GM10248 (cell line): ENCODE results near the gene RAMP1.
A peak's percentile ranks its signal among the peaks of the same experiment; 100 is the strongest.

Source experiments
- CTCF ChIA-PET: fragments of 300-600 bp; sonication (Branson Sonifier 250); formaldehyde crosslinking; extraction: SDS; loops from one replicate; lab custom pipeline; 2021; ENCODE audit warnings: antibody characterized with exemption; lab: Yijun Ruan, JAX
- POLR2A ChIA-PET: fragments of 350-650 bp; sonication (Branson Sonifier 250); formaldehyde crosslinking; extraction: SDS; loops from one replicate; lab custom pipeline; 2020; ENCODE audit warnings: antibody characterized with exemption; lab: Yijun Ruan, JAX
- DNase-seq: peaks from one replicate; pipeline ENCODE4 v3.0.0; 2012; ENCODE audit errors: extremely low spot score
- CTCF ChIP-seq: IDR thresholded peaks from 2 replicates; pipeline ENCODE4 v1.5.1; 2012; ENCODE audit warnings: mild to moderate bottlenecking, low read depth; ENCODE audit errors: extremely low read depth, missing control alignments, control extremely low read depth

Gene RAMP1

GRCh38 chr2:237923481-237924163 is 64.2 kb downstream of the RAMP1 start:
- CTCF ChIA-PET = interaction anchor here (0.6 to 2.8 kb wide), 15 partner anchors 8 to 339 kb away, joined by 3 to 9 read pairs (median 4); partner anchors contain the start of gene KLHL30

GRCh38 chr2:237924164-237924534 is 64.7 kb downstream of the RAMP1 start:
- POLR2A ChIA-PET = no interaction called here

More at GRCh38 chr2:237923481-237924163, 64.2 kb downstream of the RAMP1 start:
- POLR2A ChIA-PET = no interaction called here
- peak; percentile 84 for TF ChIP-seq CTCF
- DNase-seq = peak; percentile 91

GRCh38 chr2:237927135-237927534 is 67.7 kb downstream of the RAMP1 start:
- CTCF ChIA-PET = no interaction called here
- TF ChIP-seq CTCF = no peak
- POLR2A ChIA-PET = no interaction called here
- no peak for DNase-seq

More at GRCh38 chr2:237924164-237924534, 64.7 kb downstream of the RAMP1 start:
- DNase-seq = no peak
- no peak for TF ChIP-seq CTCF
- CTCF ChIA-PET = interaction anchor here (1.1 to 2.8 kb wide), 4 partner anchors 19 to 215 kb away, joined by 3 to 9 read pairs (median 7); partner anchors contain the start of gene KLHL30

GRCh38 chr2:237927986-237928385 is 68.6 kb downstream of the RAMP1 start:
- no peak for DNase-seq
- TF ChIP-seq CTCF = no peak
- ChIA-PET CTCF (no interaction called here), POLR2A (no interaction called here)

- ChIA-PET POLR2A (no interaction called here), CTCF (no interaction called here)
- no peak for TF ChIP-seq CTCF
- DNase-seq = no peak
Observed at GRCh38 chr2:237929979-237930378, 70.6 kb downstream of the RAMP1 start.

GRCh38 chr2:237931205-237931721 is 71.8 kb downstream of the RAMP1 start:
- no peak for DNase-seq
- ChIA-PET CTCF (interaction anchor here (1.9 kb wide), 1 partner anchor 8 kb away, joined by 6 read pairs; no protein-coding TSS in a partner anchor), POLR2A (no interaction called here)
- TF ChIP-seq CTCF = no peak
